ENCODE measurements around the gene NUDT15.

The NUDT15 gene

GRCh38 chr13:48019796-48020195, 17.7 kb upstream of the NUDT15 start:
- Histone ChIP-seq H3K4me1 (ENCODE audit: insufficient read depth, low read length, severe bottlenecking) (no peaks in the 10 kb centered on the region), H3K4me2 (ENCODE audit: low read length) (no peak overlapping the region), H3F3A (ENCODE audit: insufficient read depth, low read length) (no peaks in the 10 kb centered on the region), H3K79me2 (ENCODE audit: insufficient read depth, low read length) (no peaks in the 10 kb centered on the region), H3K4me3 (ENCODE audit: low read depth, low read length, poor library complexity, severe bottlenecking) (no peak overlapping the region), H4K20me1 (ENCODE audit: insufficient read depth, low read length) (no peaks in the 10 kb centered on the region), H3K36me3 (ENCODE audit: insufficient read depth, low read length) (no peaks in the 10 kb centered on the region), H3K27ac (ENCODE audit: low read depth, low read length, poor library complexity, severe bottlenecking) (no peak overlapping the region), H3K9ac (ENCODE audit: low read length) (no peak overlapping the region), H3K9me2 (ENCODE audit: low read depth, low read length) (no peaks in the 10 kb centered on the region), H3K9me3 (ENCODE audit: low read length) (no peaks in the 10 kb centered on the region), H2AFZ (ENCODE audit: low read length) (no peak overlapping the region), H3K27me3 (ENCODE audit: insufficient read depth, low read length) (no peaks in the 10 kb centered on the region)
- no peak for TF ChIP-seq CTCF (IDR thresholded peaks at IDR 0.05; ENCODE audit: low read length)
- TF ChIP-seq EZH2 (IDR thresholded peaks at IDR 0.05; ENCODE audit: borderline replicate concordance, low read length): no peak

- no peak overlapping the region for H3K4me3 ChIP-seq (ENCODE audit: low read depth, low read length, poor library complexity, severe bottlenecking)
- H3K9me3 ChIP-seq (ENCODE audit: low read length): peaks cover 6% of the 10 kb centered on the region; the same call in 1 of the 2 replicates
- H3K9me2 ChIP-seq (ENCODE audit: low read depth, low read length): no peaks in the 10 kb centered on the region
- H3F3A ChIP-seq (ENCODE audit: insufficient read depth, low read length): no peaks in the 10 kb centered on the region
- H3K4me2 ChIP-seq (ENCODE audit: low read length): no peak overlapping the region
- TF ChIP-seq CTCF (IDR thresholded peaks at IDR 0.05; ENCODE audit: low read length): no peak
- TF ChIP-seq EZH2 (IDR thresholded peaks at IDR 0.05; ENCODE audit: borderline replicate concordance, low read length): no peak
- no peaks in the 10 kb centered on the region for H3K4me1 ChIP-seq (ENCODE audit: insufficient read depth, low read length, severe bottlenecking)
- H3K9ac ChIP-seq (ENCODE audit: low read length): no peak overlapping the region
- no peaks in the 10 kb centered on the region for H3K79me2 ChIP-seq (ENCODE audit: insufficient read depth, low read length)
- peaks cover 12% of the 10 kb centered on the region for H3K36me3 ChIP-seq (ENCODE audit: insufficient read depth, low read length)
- no peak overlapping the region for H3K27ac ChIP-seq (ENCODE audit: low read depth, low read length, poor library complexity, severe bottlenecking)
- no peaks in the 10 kb centered on the region for H3K27me3 ChIP-seq (ENCODE audit: insufficient read depth, low read length)
- H2AFZ ChIP-seq (ENCODE audit: low read length): no peak overlapping the region
- H4K20me1 ChIP-seq (ENCODE audit: insufficient read depth, low read length): no peaks in the 10 kb centered on the region
Observed at GRCh38 chr13:48028066-48028465, 9.5 kb upstream of the NUDT15 start.

GRCh38 chr13:48029859-48030258, 7.7 kb upstream of the NUDT15 start:
- H3K9me3 ChIP-seq (ENCODE audit: low read length): peaks cover 6% of the 10 kb centered on the region; the same call in 1 of the 2 replicates
- no peaks in the 10 kb centered on the region for H3K9me2 ChIP-seq (ENCODE audit: low read depth, low read length)
- no peaks in the 10 kb centered on the region for H3F3A ChIP-seq (ENCODE audit: insufficient read depth, low read length)
- H3K27me3 ChIP-seq (ENCODE audit: insufficient read depth, low read length): no peaks in the 10 kb centered on the region
- H3K36me3 ChIP-seq (ENCODE audit: insufficient read depth, low read length): peaks cover 17% of the 10 kb centered on the region
- H3K4me2 ChIP-seq (ENCODE audit: low read length): no peak overlapping the region
- H3K9ac ChIP-seq (ENCODE audit: low read length): no peak overlapping the region
- TF ChIP-seq CTCF (IDR thresholded peaks at IDR 0.05; ENCODE audit: low read length): no peak
- TF ChIP-seq EZH2 (IDR thresholded peaks at IDR 0.05; ENCODE audit: borderline replicate concordance, low read length): no peak
- no peak overlapping the region for H2AFZ ChIP-seq (ENCODE audit: low read length)
- H3K79me2 ChIP-seq (ENCODE audit: insufficient read depth, low read length): no peaks in the 10 kb centered on the region
- no peak overlapping the region for H3K27ac ChIP-seq (ENCODE audit: low read depth, low read length, poor library complexity, severe bottlenecking)
- no peaks in the 10 kb centered on the region for H3K4me1 ChIP-seq (ENCODE audit: insufficient read depth, low read length, severe bottlenecking)
- no peak overlapping the region for H3K4me3 ChIP-seq (ENCODE audit: low read depth, low read length, poor library complexity, severe bottlenecking)
- H4K20me1 ChIP-seq (ENCODE audit: insufficient read depth, low read length): no peaks in the 10 kb centered on the region
